Hepatocyte (in vitro differentiated cells): ENCODE measurements around the gene PRMT1.

Source experiments
- CTCF ChIP-seq: fragments of 200-600 bp; sonication (generic); IDR thresholded peaks from 2 replicates; pipeline ENCODE4 v1.5.1; 2016; ENCODE audit warnings: antibody characterized with exemption, mild to moderate bottlenecking; ENCODE audit not compliant: poor library complexity
- EZH2 ChIP-seq: fragments of 200-600 bp; sonication (generic); IDR thresholded peaks from 2 replicates; pipeline ENCODE4 v1.6.1; 2016; ENCODE audit warnings: antibody characterized with exemption, mild to moderate bottlenecking, borderline replicate concordance
- EZH2phosphoT487 ChIP-seq: fragments of 200-600 bp; sonication (generic); IDR thresholded peaks from one replicate; pipeline ENCODE4 v1.6.1; 2018; ENCODE audit warnings: antibody characterized with exemption, mild to moderate bottlenecking, low read depth, moderate library complexity; ENCODE audit not compliant: unreplicated experiment, severe bottlenecking

- TF ChIP-seq CTCF (no peak), EZH2 (no peak), EZH2phosphoT487 (no peak)
These were observed 31.5 kb upstream of the PRMT1 start for GRCh38 chr19:49645592-49645991.
